Tibial nerve (tissue), 3 donors: ENCODE data around the gene RAB4A.
A peak's percentile ranks its signal among the peaks of the same experiment; 100 is the strongest.

ENCODE experiments used
- POLR2A ChIP-seq, 2 donors: fragments of 450-650 bp; IDR thresholded peaks; one replicate each; pipeline ENCODE4 v1.6.1; 2017; ENCODE audit warnings: antibody characterized with exemption in 2 of 2, mild to moderate bottlenecking in 2 of 2, moderate library complexity in 2 of 2
- TF ChIP-seq, protein P1 (sequence below), 5 experiments: fragments of 200-600 bp in 3 of 5; fragments of 450-650 bp in 2 of 5; sonication (generic) in 3 of 5; IDR thresholded peaks; one replicate each; pipeline ENCODE4 v1.5.1; 2016 to 2019; ENCODE audit warnings: antibody characterized with exemption in 5 of 5, mild to moderate bottlenecking in 3 of 5, moderate library complexity in 2 of 5

DNA sequence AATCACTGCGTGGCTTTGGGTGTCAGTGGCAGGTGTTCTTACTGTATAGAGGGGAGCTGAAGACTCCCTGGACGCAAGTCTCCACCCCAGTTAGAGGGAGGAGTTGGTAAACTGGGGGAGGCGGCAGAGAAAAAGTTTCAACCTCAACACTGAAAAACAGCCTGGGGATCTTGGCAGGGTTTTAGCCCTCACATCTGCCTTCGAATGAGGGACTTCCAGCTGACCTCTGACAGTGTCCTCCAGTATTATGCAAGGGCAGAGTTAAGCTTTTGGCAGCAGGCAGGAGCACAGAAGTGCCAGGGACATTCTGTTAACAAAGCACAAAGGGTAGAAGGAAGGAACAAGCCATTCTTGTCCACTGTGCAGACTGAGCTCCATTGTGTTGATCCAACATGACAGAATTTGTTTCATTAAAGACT lies 41.2 kb upstream of the RAB4A start:
- peak in 1 of 2 donors; percentile 22 for TF ChIP-seq POLR2A (IDR thresholded peaks at IDR 0.05)
- TF ChIP-seq, protein P1, sequence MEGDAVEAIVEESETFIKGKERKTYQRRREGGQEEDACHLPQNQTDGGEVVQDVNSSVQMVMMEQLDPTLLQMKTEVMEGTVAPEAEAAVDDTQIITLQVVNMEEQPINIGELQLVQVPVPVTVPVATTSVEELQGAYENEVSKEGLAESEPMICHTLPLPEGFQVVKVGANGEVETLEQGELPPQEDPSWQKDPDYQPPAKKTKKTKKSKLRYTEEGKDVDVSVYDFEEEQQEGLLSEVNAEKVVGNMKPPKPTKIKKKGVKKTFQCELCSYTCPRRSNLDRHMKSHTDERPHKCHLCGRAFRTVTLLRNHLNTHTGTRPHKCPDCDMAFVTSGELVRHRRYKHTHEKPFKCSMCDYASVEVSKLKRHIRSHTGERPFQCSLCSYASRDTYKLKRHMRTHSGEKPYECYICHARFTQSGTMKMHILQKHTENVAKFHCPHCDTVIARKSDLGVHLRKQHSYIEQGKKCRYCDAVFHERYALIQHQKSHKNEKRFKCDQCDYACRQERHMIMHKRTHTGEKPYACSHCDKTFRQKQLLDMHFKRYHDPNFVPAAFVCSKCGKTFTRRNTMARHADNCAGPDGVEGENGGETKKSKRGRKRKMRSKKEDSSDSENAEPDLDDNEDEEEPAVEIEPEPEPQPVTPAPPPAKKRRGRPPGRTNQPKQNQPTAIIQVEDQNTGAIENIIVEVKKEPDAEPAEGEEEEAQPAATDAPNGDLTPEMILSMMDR (IDR thresholded peaks at IDR 0.05): peak in 1 of 5 experiments; percentile 25
